ENCODE measurements around the gene LEPR. TPM values are rescaled to one million over a fixed set of nuclear protein-coding genes. Genes with fewer than 3 reads are reported as not detected.
A peak's percentile ranks its signal among the peaks of the same experiment; 100 is the strongest.

The LEPR gene
- polyA plus RNA-seq, 2 of the 4 experiments (the other 2 are of a cell fraction), result 3.1 to 6.5 TPM

- no peak for ATAC-seq
- Histone ChIP-seq H3K9me3 (no peaks in the 10 kb centered on the region), H3K4me3 (peak overlapping the region; percentile 85), H3K27ac (peak overlapping the region; percentile 90 to 99), H3K4me1 (peaks cover 69% of the 10 kb centered on the region), H3K4me2 (peak overlapping the region; percentile 89)
- FAIRE-seq, result no peak
- ChIA-PET CTCF (interaction anchor here (1.5 to 1.6 kb wide), 2 partner anchors 152 to 265 kb away, joined by 3 to 8 read pairs; no protein-coding TSS in a partner anchor), POLR2A (no interaction called here)
- peak in 1 of 2 experiments; percentile 38 for DNase-seq (ENCODE audit: low read depth in 1 of 2, low spot score in 1 of 2)
- no peak for TF ChIP-seq MAFK (IDR thresholded peaks at IDR 0.05; ENCODE audit: partially characterized antibody)
- no peak for TF ChIP-seq MAZ (IDR thresholded peaks at IDR 0.05; ENCODE audit: borderline replicate concordance, low read depth, low read length)
- TF ChIP-seq POLR2AphosphoS2 (conservative IDR thresholded peaks at IDR 0.05; ENCODE audit: low read length), result no peak
- no peak for TF ChIP-seq ZNF302 (CRISPR knock-in tag; IDR thresholded peaks at IDR 0.05)
- no peak for TF ChIP-seq FOXS1 (CRISPR knock-in tag; IDR thresholded peaks at IDR 0.05)
- TF ChIP-seq EP300 (IDR thresholded peaks at IDR 0.05), result no peak
- no peak for TF ChIP-seq ELK1 (IDR thresholded peaks at IDR 0.05; ENCODE audit: low read depth, low read length)
- TF ChIP-seq HMGXB4 (CRISPR knock-in tag; IDR thresholded peaks at IDR 0.05; ENCODE audit: borderline replicate concordance), result no peak
- no peak for TF ChIP-seq JUNB (IDR thresholded peaks at IDR 0.05)
- TF ChIP-seq EHF (CRISPR knock-in tag; IDR thresholded peaks at IDR 0.05), result no peak
- TF ChIP-seq RARB (CRISPR knock-in tag; IDR thresholded peaks at IDR 0.05), result no peak
- WGBS (ENCODE audit: missing lambda C conversion rate), result 84% methylated on average over 12 of the region's 12 CpGs
These were observed 2.1 kb downstream of the LEPR start for GRCh38 chr1:65422241-65423203.

GRCh38 chr1:65423884-65424572, 3.6 kb downstream of the LEPR start:
- 0% methylated on average over 2 of the region's 2 CpGs for WGBS (ENCODE audit: missing lambda C conversion rate)
- DNase-seq (ENCODE audit: low read depth in 1 of 2, low spot score in 1 of 2), result peak; percentile 56 to 73
- Histone ChIP-seq H3K4me1 (peaks cover 55% of the 10 kb centered on the region), H3K4me3 (no peak overlapping the region), H3K27ac (peak overlapping the region; percentile 87 to 90), H3K9me3 (no peaks in the 10 kb centered on the region), H3K4me2 (peak overlapping the region; percentile 89)
- FAIRE-seq, result no peak
- POLR2A ChIA-PET, result no interaction called here
- CTCF ChIA-PET, result interaction anchor here (1.6 kb wide), 1 partner anchor 264 kb away, joined by 8 read pairs; no protein-coding TSS in a partner anchor
- 0 out of 6 replicates have a peak, but pooled peaks of 1 of the 2 experiments have one; percentile 17 for ATAC-seq
- TF ChIP-seq PBX3 (IDR thresholded peaks at IDR 0.05) (no peak), CHD4 (IDR thresholded peaks at IDR 0.05; ENCODE audit: borderline replicate concordance) (no peak), RNF2 (IDR thresholded peaks at IDR 0.05; ENCODE audit: borderline replicate concordance, low read depth) (no peak), EHMT2 (IDR thresholded peaks at IDR 0.05; ENCODE audit: low read depth) (no peak), POLR2AphosphoS2 (conservative IDR thresholded peaks at IDR 0.05; ENCODE audit: low read length) (no peak), HOXB5 (CRISPR knock-in tag; IDR thresholded peaks at IDR 0.05) (no peak), KDM1A (IDR thresholded peaks at IDR 0.05; ENCODE audit: low read depth) (no peak), E2F6 (IDR thresholded peaks at IDR 0.05; ENCODE audit: borderline replicate concordance, low read depth) (no peak), HES2 (IDR thresholded peaks at IDR 0.05) (no peak), ESRRA (IDR thresholded peaks at IDR 0.05; ENCODE audit: borderline replicate concordance, low read length) (no peak), HEYL (CRISPR knock-in tag; IDR thresholded peaks at IDR 0.05) (no peak), EP300 (IDR thresholded peaks at IDR 0.05) (peak in 1 of 2 experiments; percentile 18; a peak in 1 of 5 replicates), PHF8 (IDR thresholded peaks at IDR 0.05; ENCODE audit: borderline replicate concordance, low read depth) (no peak), KDM5A (IDR thresholded peaks at IDR 0.05) (no peak), POLR2A (IDR thresholded peaks at IDR 0.05; ENCODE audit: low read length) (no peak), JUNB (IDR thresholded peaks at IDR 0.05) (peak; percentile 72), ATOH8 (CRISPR knock-in tag; IDR thresholded peaks at IDR 0.05; ENCODE audit: low read depth) (no peak), SREBF2 (IDR thresholded peaks at IDR 0.05) (no peak), RARB (CRISPR knock-in tag; IDR thresholded peaks at IDR 0.05) (no peak), RAD21 (conservative IDR thresholded peaks at IDR 0.05 in 1 of 2, IDR thresholded peaks at IDR 0.05 in 1 of 2) (peak in 1 of 2 experiments; percentile 6; a peak in 1 of 5 replicates), ZFP36 (IDR thresholded peaks at IDR 0.05; ENCODE audit: borderline replicate concordance, partially characterized antibody) (no peak), FOSB (CRISPR knock-in tag; IDR thresholded peaks at IDR 0.05) (no peak)

Measured in A549 (cell line).